ENCODE measurements around the gene PHF1.

DNA sequence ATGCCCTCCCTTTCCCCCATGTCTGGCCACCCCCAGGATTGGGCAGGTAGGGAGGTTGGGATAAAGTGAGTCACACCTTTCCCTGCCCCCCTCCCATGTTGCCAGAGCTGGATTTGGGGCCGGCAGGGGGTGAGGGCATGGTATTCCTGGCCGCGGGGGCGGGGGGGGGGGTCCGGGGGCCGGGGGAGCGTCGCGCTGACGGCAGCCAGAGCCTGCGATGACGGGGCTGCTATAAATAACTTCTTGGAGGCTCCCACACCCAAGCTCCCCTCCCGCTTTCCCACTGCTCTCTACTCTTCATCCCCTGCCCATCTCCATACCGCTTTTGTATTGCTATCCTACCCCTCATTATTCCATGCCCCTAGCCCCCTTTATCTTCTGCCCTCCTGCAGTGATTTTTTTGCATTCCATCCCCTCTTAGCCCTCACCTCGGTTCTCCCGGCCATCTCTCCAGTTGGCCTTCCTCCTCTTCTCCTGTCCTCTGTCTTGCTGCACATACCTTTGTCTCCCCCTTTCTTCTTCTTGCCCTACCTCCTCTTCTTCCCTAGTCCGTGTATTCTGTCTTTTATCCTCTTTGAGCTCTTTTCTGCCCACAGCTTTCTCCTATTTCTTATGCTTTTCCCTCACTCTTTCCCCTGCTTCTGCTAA, 22.9 kb downstream of the PHF1 start:
- TF ChIP-seq EZH2 (IDR thresholded peaks at IDR 0.05; ENCODE audit: low read depth) = no peak
- TF ChIP-seq, protein P1, sequence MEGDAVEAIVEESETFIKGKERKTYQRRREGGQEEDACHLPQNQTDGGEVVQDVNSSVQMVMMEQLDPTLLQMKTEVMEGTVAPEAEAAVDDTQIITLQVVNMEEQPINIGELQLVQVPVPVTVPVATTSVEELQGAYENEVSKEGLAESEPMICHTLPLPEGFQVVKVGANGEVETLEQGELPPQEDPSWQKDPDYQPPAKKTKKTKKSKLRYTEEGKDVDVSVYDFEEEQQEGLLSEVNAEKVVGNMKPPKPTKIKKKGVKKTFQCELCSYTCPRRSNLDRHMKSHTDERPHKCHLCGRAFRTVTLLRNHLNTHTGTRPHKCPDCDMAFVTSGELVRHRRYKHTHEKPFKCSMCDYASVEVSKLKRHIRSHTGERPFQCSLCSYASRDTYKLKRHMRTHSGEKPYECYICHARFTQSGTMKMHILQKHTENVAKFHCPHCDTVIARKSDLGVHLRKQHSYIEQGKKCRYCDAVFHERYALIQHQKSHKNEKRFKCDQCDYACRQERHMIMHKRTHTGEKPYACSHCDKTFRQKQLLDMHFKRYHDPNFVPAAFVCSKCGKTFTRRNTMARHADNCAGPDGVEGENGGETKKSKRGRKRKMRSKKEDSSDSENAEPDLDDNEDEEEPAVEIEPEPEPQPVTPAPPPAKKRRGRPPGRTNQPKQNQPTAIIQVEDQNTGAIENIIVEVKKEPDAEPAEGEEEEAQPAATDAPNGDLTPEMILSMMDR (conservative IDR thresholded peaks at IDR 0.05) = no peak

All from PC-9 (cell line).